GM12801 (cell line): Measurements from ENCODE around the gene ACOXL.

ENCODE experiments used
- TF ChIP-seq, protein P1 (sequence below): IDR thresholded peaks from one replicate; pipeline ENCODE4 v1.5.1; 2011; ENCODE audit warnings: control low read depth; ENCODE audit not compliant: insufficient read length; ENCODE audit errors: extremely low read depth

The ACOXL gene

GRCh38 chr2:110866045-110866444 is 133.7 kb downstream of the ACOXL start:
- TF ChIP-seq, protein P1, sequence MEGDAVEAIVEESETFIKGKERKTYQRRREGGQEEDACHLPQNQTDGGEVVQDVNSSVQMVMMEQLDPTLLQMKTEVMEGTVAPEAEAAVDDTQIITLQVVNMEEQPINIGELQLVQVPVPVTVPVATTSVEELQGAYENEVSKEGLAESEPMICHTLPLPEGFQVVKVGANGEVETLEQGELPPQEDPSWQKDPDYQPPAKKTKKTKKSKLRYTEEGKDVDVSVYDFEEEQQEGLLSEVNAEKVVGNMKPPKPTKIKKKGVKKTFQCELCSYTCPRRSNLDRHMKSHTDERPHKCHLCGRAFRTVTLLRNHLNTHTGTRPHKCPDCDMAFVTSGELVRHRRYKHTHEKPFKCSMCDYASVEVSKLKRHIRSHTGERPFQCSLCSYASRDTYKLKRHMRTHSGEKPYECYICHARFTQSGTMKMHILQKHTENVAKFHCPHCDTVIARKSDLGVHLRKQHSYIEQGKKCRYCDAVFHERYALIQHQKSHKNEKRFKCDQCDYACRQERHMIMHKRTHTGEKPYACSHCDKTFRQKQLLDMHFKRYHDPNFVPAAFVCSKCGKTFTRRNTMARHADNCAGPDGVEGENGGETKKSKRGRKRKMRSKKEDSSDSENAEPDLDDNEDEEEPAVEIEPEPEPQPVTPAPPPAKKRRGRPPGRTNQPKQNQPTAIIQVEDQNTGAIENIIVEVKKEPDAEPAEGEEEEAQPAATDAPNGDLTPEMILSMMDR, result no peak

- TF ChIP-seq, protein P1, result no peak
Observed at GRCh38 chr2:110866466-110866865, 134.1 kb downstream of the ACOXL start.

- TF ChIP-seq, protein P1, result no peak
Observed at GRCh38 chr2:110867078-110867477, 134.7 kb downstream of the ACOXL start.

- TF ChIP-seq, protein P1, result no peak
Observed at GRCh38 chr2:110868971-110869370, 136.6 kb downstream of the ACOXL start.

GRCh38 chr2:110869472-110870446 is 137.4 kb downstream of the ACOXL start:
- TF ChIP-seq, protein P1, result no peak

DNA sequence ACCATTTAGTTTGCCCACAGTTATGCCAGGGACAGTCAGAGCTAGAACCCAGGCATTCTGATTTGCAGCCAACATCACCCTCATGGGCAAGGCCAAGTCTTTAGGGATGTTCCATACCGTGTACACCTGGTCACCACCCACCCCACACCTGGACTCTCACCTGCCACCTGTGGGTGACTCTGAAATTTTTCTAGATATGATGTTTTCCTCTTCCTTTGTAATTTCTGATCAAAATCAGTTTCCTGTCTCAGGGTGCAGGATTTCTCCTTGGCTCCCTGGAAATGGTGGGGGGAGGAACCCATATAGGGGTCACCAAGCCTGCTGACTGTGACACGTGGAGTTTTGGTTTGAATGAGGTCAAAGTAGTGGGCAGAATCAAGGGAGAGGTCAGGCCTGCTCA is 138.2 kb downstream of the ACOXL start:
- TF ChIP-seq, protein P1, result no peak

DNA sequence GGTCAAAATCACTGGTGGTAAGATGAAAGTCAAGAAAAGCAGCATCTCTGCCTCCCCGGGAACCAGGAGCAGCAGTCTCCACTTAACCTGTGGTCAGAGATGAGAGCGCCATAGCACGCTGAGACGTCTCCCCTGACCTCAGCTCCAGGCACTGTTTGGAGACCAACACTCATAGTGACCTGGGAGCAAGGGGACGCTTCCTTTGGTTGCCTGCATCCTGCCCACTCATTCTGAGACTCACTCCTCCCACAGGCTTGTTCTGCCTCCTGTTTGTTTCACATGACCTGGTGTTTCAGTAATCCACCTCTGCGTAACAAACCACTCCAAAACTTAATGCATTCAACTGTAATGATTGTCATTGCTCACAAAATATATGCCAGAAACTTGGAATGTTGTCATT is 139.3 kb downstream of the ACOXL start:
- TF ChIP-seq, protein P1, result no peak
